Activated naive CD4-positive, alpha-beta T cell treated with anti-CD3 and anti-CD28 coated beads, Interleukin-2, amount 50 U/mL, for 72 hours (primary cell): Measurements from ENCODE around the gene LRRC36. TPM values are rescaled to one million over a fixed set of nuclear protein-coding genes. Genes with fewer than 3 reads are reported as not detected.
"Not testable (repeated sequence)": the region's sequence is repeated elsewhere in the genome, so short reads cannot be mapped to it uniquely, and the experiment has no call there.

Experiments
- ATAC-seq, 2 donors: fragments of 150-1000 bp; cut with Tn5 transposase; 2 replicates each; pipeline ENCODE4 v1.10.0; 2021; ENCODE audit warnings: mild to moderate bottlenecking in 2 of 2, moderate library complexity in 2 of 2
- DNase-seq, 2 donors: peaks; one replicate each; pipeline ENCODE4 v3.0.0; 2021 to 2022; ENCODE audit warnings: low spot score in 2 of 2
- H3K27ac Mint-ChIP-seq, 2 donors: one replicate each; pipeline ENCODE4 v1.8.0; 2022; ENCODE audit warnings: mild to moderate bottlenecking in 2 of 2, mixed read lengths in 2 of 2
- H3K36me3 Mint-ChIP-seq, 2 donors: one replicate each; pipeline ENCODE4 v1.8.0; 2022; ENCODE audit warnings: mixed read lengths in 2 of 2
- H3K9me3 Mint-ChIP-seq, 2 donors: one replicate each; pipeline ENCODE4 v1.8.0; 2022; ENCODE audit warnings: mixed read lengths in 2 of 2
- total RNA-seq, 2 donors: library from RNA; stranded (reverse); gene quantifications; one replicate each; pipeline ENCODE4 v1.2.3, GENCODE V29; 2022

Gene LRRC36
- total RNA-seq, 2 donors from 2014 or later, result 0.57 to 1.9 TPM

DNA sequence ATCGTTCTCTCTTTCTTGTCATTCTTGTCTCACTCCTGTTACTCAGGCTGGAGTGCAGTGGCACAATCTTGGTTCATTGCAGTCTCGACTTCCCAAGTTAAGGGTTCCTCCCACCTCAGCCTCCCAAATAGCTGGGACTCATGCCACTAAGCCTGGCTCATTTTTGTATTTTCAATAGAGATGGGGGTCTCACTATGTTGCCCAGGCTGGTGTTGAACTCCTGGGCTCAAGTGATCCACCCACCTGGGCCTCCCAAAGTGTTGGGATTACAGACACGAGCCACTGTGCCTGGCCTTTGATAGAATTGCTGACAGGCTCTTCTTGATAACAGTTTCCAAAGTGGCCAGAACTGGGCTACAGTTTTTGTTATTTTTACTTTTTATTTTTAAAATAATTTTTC is 34.4 kb downstream of the LRRC36 start:
- no peaks in the 10 kb centered on the region for H3K36me3 Mint-ChIP-seq

DNA sequence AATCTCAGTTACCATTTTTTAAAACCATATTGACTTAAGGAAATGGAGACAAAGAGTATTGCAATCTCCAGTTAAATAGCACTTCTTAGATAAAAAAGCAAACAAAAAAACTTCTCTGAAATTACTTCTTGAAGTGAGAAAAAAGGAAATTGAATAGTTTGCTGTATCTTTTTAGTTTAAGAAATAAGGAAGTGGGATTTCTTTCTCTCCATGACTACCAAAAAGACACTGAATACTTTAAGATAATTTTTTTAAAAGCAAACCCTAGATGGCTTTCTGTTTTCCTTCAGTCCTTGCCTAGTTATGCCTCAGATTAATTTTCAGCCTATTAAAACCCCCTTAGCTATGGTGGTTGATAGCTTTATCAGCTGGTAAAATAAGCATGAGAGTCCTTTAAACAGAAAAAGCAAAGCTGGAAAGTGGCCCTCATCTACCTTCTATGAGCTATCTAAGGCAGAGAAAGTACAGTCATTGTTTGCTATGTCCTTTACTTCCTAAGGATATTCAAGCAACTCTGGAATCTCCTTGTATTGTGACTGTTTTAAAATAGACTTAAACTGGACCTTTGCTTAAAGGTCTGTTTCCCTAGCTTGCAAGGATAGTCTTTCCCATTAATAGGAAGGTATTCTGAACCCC is 38.1 kb downstream of the LRRC36 start:
- Mint-ChIP-seq H3K27ac (peak overlapping the region in 1 of 2 donors; percentile 63), H3K9me3 (no peaks in the 10 kb centered on the region), H3K36me3 (no peaks in the 10 kb centered on the region)
- DNase-seq, result no peak
- no peak for ATAC-seq

More for the DNA sequence above, 34.4 kb downstream of the LRRC36 start:
- H3K9me3 Mint-ChIP-seq, result no peaks in the 10 kb centered on the region
- DNase-seq (no peak), ATAC-seq (no peak)
- H3K27ac Mint-ChIP-seq, result no peak overlapping the region

DNA sequence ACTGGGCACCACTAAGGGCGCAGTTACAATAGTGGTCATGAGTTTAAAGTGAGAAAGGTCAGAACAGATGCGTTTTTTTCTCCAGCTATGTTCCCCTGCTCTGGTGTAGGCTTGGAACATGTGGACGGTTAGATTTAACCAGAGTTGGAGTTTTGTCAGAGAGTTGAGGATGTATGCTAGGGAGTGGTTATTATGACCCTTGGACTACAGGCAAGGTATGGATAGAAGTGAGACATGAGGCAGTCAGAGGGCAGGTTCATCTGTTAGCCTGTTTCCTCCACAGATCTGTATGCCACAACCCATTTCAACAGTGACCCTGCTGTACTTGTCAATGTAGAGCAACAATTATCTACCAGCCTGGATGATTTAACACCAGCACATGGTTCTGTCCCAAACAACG is 44.0 kb downstream of the LRRC36 start:
- H3K9me3 Mint-ChIP-seq, result no peaks in the 10 kb centered on the region
- H3K36me3 Mint-ChIP-seq, result no peaks in the 10 kb centered on the region
- H3K27ac Mint-ChIP-seq, result no peak overlapping the region

DNA sequence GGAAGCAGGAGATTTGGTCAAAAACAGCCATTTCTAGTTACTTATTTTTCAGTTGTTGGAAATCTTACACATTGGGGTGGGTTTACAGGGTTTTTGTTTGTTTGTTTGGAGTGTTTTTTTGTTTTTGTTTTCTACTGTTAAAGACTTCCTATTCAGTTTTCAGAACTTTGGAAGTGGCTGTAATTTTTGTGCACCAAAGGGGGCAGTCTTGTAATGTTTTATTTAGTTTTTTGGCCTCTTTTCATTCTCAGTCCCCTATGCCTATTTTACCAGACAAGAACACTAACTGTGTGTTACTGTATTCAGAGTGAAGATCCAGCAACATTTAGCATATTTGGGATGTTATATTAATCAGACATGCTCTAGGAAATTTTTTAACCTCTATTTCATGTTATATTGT is 46.0 kb downstream of the LRRC36 start:
- Mint-ChIP-seq H3K27ac (no peak overlapping the region), H3K36me3 (no peaks in the 10 kb centered on the region), H3K9me3 (no peaks in the 10 kb centered on the region)
- ATAC-seq (no peak), DNase-seq (no peak)

More for the DNA sequence above, 44.0 kb downstream of the LRRC36 start:
- ATAC-seq (no peak), DNase-seq (no peak)

DNA sequence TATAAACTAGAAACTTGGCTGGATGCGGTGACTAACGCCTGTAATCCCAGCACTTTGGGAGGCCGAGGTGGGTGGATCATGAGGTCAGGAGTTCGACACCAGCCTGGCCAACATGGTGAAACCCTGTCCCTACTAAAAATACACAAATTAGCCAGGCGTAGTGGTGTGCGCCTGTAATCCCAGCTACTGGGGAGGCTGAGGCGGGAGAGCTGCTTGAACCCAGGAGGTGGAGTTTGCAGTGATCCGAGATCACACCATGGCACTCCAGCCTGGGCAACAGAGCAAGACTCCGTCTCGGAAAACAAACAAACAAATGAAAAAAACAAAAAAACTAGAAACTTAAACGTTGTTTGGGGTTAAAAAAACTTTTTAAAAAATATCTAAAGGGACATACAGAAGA is 49.4 kb downstream of the LRRC36 start:
- not testable (repeated sequence) for H3K9me3 Mint-ChIP-seq, DNase-seq, H3K27ac Mint-ChIP-seq, H3K36me3 Mint-ChIP-seq, ATAC-seq

DNA sequence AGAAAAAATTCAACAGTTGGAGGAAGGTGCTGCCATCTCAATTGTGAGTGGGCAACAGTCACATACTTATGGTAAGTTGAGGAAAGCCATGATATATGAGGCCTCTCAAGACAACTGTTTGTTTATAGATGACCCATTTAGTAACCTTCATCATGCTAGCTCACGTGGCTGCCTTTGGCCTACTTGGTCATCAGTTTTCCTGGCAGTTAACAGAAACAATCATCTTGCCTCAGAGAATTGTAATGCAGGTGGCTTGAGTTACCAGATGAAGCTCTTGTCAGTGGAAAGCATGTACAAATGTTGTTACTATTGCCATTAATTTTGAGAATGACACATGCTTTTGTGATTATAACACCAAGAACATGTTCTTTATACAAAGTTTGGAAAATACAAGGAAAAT is 52.0 kb downstream of the LRRC36 start:
- H3K36me3 Mint-ChIP-seq, result no peaks in the 10 kb centered on the region
- no peaks in the 10 kb centered on the region for H3K9me3 Mint-ChIP-seq
- DNase-seq, result no peak
- ATAC-seq, result no peak
- H3K27ac Mint-ChIP-seq, result no peak overlapping the region

DNA sequence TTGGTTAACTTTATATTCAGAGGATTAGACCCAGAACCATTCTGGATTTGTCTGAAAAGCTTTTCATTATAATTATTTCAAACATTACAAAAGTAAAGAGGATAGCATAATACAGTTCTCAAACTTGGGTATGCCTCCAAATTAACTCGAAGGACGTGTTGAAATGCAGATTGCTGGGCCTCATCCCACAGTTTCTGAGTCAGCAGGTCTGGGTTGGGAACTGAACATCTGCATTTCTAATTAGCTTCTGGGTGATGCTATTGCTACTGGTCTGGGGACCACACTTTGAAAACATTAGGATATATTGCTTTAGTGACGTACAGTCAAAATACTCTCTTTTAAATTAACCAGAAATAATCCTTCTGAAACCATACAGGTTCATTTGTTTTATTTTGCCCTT is 56.7 kb downstream of the LRRC36 start:
- no peaks in the 10 kb centered on the region for H3K36me3 Mint-ChIP-seq
- ATAC-seq, result no peak
- no peak overlapping the region for H3K27ac Mint-ChIP-seq
- H3K9me3 Mint-ChIP-seq, result no peaks in the 10 kb centered on the region
- no peak for DNase-seq

DNA sequence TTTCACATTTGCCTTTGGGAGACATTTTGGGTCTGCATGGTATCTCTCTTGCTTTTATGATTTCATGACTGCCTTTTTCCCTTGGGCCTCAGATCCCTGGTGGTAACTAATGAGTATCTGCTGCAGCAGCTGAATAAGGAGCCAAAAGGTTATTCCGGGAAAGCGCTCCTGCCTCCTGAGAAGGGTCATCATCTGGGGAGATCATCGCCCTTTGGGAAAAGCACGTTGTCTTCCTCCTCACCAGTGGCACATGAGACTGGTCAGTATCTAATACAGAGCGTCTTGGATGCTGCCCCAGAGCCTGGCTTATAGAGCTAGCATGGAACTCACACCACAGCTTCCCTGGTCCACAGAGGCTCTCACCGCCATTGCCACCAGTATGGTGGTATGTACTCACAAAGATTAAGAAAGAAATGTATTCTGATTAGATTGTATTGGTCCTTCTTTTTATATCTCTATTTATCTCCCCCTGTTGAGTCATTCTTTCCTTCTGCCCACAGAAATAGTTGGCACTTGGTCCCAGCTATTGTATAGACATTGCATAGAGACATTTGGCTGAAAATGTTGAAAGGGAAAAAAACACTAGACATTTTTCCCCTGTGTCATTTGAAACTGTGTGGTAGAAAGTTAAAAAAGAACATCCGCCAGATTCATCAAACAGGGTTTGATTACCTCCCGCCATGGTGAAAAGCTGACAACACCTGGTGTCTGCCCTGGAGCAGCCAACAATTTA is 58.3 kb downstream of the LRRC36 start:
- DNase-seq (no peak), ATAC-seq (peak in 1 of 2 donors; percentile 34)
- Mint-ChIP-seq H3K27ac (no peak overlapping the region), H3K9me3 (no peaks in the 10 kb centered on the region), H3K36me3 (no peaks in the 10 kb centered on the region)

DNA sequence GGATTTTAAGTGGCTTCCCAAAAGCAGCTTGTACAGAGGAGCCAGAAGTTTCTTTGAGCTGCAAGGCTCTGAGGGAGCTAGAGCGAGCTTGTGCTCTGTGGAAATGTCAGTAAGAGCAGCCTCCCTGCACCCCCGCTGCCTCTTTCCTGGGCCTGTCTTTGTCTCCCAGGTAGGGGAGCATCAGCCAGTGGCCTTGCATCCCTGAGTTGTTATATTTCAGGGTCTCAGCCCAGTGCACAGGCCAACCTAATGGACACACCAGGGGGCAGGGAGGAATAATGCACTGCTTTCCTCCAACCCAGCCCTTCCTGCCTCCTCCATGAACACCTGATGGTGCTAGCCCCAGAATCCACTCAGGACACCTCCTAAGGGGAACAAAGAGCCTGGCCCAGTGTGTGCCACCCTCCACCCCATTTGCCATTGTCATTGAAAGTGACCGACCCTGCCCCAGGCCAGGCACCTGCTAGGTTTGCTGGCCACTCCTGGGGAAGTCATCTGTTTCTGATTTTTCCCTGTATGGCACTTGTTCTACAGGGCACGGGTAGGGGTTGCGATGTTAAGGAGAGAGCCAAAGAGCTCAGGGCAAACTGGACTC is 60.3 kb downstream of the LRRC36 start:
- Mint-ChIP-seq H3K36me3 (no peaks in the 10 kb centered on the region), H3K27ac (no peak overlapping the region), H3K9me3 (no peaks in the 10 kb centered on the region)
- ATAC-seq (no peak), DNase-seq (no peak)

DNA sequence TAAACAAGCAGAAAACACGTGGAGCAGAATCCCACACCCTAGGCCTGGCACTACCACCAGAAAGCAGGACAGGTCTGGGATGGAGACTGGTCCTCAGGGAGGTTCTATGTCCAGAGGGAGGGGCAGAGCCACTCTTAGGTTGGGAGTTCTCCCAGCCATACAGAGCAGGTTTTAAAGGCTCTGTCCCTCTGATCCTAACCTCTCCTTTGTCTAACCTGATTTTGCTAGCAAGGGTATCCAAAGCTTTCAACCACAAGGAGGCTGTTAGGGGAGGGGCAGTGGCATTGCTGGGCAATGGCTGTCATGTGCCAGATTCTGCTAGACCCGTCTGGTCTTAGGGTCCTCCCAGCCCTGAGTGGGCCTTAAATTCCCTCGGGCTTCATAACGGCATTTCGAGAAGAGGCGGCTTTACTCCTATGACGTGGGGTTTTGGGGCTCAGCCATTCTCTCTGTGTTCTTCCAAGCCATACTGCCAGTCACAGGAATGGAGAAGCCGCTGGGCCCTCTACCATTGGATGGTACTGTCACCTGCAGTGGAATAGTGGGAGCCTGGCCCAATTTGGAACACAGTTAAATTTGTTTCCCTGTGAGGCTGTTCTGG is 61.0 kb downstream of the LRRC36 start:
- Mint-ChIP-seq H3K36me3 (no peaks in the 10 kb centered on the region), H3K27ac (no peak overlapping the region), H3K9me3 (no peaks in the 10 kb centered on the region)

DNA sequence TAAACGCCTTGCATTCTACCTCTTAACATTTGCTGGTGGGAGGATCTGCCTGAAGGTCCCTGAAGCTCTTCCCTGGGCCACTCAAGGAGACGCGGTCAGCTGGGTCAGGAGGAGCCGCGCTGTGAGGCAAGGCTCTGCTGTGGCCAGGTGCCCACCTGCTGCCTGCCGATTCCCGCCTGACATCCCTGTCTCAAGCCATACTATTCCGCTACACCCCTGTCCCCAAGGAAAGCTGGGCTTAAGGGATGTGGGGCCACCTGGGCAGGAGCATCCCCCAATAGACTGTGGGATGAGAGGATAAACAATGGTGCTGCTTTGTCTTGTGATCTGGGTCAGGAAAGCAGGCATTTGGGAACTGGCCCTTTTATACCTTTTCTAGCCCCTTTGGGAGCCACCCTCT is 61.6 kb downstream of the LRRC36 start:
- Mint-ChIP-seq H3K36me3 (no peaks in the 10 kb centered on the region), H3K9me3 (no peaks in the 10 kb centered on the region), H3K27ac (no peak overlapping the region)
- no peak for DNase-seq
- no peak for ATAC-seq

More for the DNA sequence above, 61.0 kb downstream of the LRRC36 start:
- ATAC-seq (no peak), DNase-seq (no peak)

DNA sequence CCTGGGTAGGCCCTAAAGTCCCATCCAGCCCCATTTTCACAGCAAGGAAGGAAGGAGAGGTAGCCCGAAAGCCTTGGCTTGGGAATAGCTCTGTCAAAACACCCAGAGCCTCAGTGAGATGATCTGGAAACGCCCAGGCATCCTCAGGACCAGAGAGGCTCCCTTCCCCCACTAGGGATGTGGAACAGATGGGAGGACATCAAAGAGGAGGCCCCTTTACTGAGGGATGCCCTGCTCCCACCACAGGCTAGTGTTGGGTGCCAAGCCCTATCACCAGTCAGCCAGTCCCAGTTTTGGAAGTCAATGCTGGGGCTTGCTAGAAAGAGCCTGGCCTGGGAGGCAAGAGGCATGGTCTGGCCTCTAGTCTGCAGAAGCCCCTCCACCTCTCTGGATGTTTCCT is 62.0 kb downstream of the LRRC36 start:
- H3K27ac Mint-ChIP-seq, result no peak overlapping the region
- no peaks in the 10 kb centered on the region for H3K36me3 Mint-ChIP-seq
- DNase-seq, result no peak
- H3K9me3 Mint-ChIP-seq, result no peaks in the 10 kb centered on the region
- no peak for ATAC-seq

DNA sequence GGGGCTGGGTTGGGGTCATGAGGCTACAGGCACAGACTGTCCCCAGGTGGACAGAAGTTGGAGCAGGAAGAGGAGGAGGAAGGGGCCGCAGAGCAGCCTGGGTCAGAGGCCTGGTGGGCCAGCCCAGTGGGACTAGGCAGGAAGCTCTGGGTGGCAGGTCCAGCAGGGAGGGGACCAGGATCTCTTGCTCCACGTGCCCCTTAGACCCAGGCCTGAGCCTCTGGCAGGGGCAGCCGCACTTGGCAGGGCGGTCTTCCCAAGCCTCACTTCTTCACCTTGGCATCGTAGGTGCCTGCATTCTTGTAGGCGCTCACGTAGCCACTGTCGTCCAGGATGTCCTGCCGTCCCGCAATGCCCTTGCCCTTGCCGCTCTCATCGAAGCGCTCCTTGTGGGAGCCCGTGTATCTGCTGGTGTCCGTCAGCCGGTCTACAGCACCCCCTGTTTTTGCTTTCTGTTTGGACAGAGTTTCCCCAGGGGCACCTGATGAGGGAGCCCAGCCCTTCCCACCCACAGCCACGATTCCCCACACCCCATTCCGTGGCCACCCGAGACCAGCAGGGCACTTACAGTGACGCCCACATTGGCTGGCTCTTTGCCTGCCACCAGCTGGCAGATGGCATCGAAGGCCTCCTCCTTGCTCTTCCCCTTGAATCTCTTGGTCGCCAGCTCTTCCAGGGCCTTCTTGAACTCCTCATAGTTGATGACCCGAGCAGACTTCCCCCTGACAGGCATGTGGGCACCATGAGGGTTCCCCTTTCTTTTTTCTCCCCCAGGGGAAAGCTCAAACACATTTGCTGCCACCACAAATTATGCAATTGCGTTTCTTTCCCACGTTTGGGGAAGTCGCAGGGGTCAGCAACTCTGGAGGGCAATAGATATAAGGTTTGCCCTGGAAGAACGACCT is 63.5 kb downstream of the LRRC36 start:
- Mint-ChIP-seq H3K36me3 (no peaks in the 10 kb centered on the region), H3K9me3 (no peaks in the 10 kb centered on the region), H3K27ac (no peak overlapping the region)
- no peak for DNase-seq
- ATAC-seq, result no peak

DNA sequence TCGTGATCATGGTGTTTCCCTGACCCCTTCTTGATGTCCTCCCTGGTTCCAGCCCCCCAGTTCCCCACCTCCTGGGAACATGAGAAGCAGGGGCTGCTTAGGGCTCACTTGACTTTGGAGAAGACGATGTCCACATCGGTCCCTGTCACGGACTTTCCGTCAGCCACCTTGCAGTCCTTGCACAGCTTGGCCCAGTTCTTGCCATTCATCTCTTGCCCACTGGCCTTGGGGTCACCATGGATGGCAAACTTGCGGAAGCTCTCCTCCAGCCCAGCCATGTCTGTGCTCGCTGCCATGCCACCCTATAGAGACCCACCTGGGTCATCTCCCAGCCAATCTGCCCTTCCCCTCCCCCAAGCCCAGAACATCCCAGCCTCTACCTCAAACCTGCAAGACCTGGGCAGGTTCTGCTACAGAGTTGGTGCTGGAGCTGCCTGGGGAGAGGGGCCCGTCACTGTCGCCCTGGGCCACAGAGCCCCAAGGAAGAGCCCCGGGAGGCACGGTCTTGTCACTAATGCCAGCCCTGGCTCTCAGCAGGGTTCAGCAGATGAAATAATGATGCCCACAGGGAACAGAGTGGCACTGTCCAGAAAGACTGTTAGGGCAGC is 64.3 kb downstream of the LRRC36 start:
- ATAC-seq (no peak), DNase-seq (no peak)
- H3K9me3 Mint-ChIP-seq, result no peaks in the 10 kb centered on the region
- no peak overlapping the region for H3K27ac Mint-ChIP-seq
- no peaks in the 10 kb centered on the region for H3K36me3 Mint-ChIP-seq

DNA sequence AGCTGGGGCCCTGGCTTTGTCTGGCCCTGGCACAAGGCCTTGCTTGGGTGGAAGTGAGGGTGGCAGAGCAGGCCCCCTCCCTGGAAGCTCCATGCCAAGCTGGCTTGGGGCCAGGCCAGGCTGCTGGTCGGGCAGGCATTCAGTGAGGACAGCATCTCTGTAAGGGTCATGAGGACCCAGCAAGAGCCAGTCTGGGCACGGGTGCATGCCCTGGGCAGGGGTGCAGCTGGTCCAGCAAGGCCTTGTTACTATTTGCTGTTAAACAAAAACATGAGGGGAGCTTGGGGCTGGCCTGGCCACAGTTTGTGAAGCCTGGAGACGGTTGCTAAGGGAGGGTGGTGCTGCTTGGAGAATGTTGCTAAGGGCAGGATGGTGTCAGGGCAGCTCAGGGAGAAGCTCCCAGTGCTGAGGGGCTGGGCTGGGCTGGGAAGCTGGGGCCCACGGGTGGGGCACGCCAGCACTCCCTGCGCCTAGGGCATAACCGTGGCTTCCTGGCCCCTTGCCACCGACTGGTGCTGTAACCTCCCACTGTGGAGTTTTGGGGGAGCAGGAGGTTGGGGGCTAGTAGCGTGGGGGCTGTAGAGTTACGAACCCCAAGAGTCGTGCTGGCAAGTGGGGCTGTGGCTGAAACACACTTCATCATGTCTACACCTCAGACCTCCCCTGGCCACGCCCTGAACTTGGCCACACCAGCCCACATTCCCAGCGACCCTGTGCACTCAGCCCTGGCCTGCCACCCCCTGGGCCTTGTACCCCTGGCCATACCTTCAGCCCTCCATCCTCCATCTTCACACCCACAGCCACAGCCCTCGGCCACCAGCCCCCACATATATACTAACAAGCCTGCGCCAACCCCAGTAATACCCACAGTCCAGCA is 65.0 kb downstream of the LRRC36 start:
- DNase-seq, result no peak
- no peaks in the 10 kb centered on the region for H3K36me3 Mint-ChIP-seq
- H3K9me3 Mint-ChIP-seq, result no peaks in the 10 kb centered on the region
- no peak for ATAC-seq
- H3K27ac Mint-ChIP-seq, result peak overlapping the region in 1 of 2 donors; percentile 47
